HG03280 (cell line): Measurements from ENCODE around the gene FAF1.

Source experiments
- ATAC-seq: cut with Tn5 transposase; IDR thresholded peaks from one replicate; pipeline ENCODE4 v1.9.1; 2021; ENCODE audit warnings: mild to moderate bottlenecking, moderate library complexity; ENCODE audit not compliant: unreplicated experiment

The FAF1 gene

DNA sequence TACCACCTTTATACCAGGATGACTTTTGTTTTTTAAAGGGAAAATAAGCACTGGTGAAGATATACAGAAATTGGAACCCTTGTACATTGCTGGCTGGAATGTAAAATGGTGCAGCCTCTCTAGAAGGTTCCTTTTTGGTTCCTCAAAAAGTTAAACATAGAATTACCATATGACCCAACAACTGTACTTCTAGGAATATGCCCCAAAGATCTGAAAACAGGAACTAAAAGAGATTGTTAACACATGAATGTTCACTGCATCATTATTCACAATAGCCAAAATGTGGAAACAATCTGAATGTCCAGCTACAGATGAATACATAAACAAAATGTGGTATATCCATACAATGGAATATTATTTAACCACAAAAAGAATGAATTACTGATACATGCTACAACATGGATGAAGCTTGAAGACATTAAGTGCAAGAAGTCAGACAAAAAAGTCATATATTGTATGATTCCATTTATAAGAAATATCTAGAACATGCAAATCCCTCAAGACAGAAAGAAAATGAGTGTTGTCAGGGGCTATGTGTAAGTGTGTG, 452.0 kb downstream of the FAF1 start:
- ATAC-seq, result no peak

DNA sequence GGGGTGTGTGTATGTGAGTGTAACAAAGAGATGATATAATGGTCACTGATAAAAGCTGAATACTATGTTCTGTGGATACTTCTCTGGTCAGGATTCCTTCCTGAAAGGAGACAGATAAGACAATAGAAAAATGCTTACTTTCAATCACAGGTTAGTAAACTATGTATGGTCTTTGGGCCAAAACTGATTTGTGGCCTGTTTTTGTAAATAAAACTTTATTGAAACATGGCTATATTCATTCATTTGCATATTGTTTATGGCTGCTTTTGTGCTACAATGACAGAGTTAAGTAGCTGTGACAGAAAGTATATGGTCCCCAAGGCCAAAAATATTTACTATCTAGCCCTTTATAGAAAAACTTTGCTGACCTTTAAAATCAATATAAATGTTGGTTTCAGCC, 454.6 kb downstream of the FAF1 start:
- no peak for ATAC-seq

DNA sequence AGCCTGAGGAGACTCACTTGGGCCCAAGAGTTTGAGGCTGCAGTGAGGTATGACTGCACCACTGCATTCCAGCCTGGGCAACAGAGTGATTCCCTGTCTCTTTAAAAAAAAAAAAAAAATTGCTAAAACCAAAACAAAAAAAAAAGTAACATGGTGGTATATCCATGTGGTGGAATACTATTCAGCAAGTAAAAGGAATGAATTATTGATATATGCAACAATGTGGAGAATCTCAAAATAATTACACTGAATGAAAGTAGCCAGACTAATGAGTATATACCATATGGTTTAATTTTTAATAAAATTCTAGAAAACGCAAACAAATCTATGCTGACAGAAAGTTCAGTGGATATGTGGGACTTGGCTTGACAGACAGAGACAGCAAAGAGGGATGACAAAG, 456.6 kb downstream of the FAF1 start:
- ATAC-seq, result no peak

GRCh38 chr1:50502147-50502546, 457.9 kb downstream of the FAF1 start:
- ATAC-seq, result no peak

DNA sequence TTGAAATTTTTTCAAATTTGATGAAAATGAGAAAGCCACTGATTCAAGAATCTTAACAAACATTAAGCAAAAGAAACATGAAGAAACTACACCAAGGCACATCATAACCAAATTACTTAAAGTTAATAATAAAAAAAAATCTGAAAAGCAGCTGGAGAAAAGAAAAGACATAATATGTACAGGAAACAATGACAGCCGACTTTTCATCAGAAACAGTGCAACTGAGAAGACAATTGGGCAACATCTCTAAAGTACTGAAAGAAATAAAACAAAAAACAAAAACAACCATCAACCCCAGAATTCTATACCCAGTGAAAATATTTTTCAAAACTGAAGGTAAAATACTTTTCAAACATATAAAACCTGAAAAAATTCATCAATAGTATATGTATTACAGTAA, 463.1 kb downstream of the FAF1 start:
- ATAC-seq, result no peak

GRCh38 chr1:50493710-50494109, 466.4 kb downstream of the FAF1 start:
- ATAC-seq, result no peak

DNA sequence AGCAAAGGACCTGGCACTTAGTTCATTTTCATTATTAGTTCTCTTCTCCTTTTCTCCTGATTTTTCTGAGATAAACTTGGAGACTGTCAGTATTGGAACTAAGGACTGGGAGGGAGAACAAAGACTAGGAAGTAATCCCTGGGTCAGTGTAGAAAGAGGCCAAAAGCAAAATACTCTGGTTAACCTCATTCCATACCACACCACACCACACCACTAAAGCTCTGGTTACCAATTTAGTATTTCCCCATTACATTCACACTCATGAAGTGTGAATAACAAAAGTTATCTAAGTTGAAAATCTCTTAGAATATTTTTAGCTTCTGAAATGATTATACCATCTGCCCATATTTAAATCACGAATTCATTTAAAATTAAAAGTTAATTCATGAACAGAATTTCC, 467.9 kb downstream of the FAF1 start:
- no peak for ATAC-seq

DNA sequence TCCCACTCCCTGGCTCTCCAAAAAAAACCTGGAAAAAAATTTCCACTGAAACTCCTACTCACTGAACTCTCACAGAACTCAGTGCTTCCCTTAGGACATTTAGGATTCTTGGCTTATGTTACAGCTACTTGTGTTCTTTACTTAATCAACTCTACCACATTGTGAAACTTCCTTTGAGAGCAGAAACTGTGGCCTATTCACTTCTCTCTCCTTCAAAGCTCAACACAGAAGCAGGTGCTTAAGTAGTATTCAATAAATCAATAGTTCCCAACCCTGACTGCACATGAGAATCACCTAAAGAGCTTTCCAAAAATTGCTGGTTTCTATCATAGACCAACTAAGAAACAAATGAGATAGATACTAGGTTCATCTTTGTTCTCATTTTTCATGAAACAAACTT, 468.9 kb downstream of the FAF1 start:
- no peak for ATAC-seq

GRCh38 chr1:50490640-50491039, 469.4 kb downstream of the FAF1 start:
- no peak for ATAC-seq

DNA sequence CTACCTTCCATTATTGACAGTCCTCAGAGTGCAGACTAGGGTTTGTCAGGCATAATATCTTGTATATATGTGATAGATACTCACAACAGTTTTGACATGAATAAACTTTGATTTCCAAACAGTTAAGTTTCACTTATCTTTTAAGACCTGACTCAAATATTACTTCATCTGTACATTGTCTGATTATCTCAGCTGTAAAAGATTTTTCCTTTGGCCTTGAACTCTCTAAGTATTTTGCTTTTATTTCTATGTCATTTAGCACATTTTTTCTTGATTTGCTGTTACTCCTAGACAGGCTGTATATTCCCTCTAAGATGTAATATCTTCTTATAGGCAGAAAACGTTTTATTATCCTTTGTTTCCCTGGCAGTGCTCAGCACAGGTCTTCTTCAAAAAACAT, 471.2 kb downstream of the FAF1 start:
- no peak for ATAC-seq

GRCh38 chr1:50488356-50488755, 471.7 kb downstream of the FAF1 start:
- ATAC-seq, result no peak

- ATAC-seq, result no peak
Observed at GRCh38 chr1:50487725-50488124, 472.3 kb downstream of the FAF1 start.

DNA sequence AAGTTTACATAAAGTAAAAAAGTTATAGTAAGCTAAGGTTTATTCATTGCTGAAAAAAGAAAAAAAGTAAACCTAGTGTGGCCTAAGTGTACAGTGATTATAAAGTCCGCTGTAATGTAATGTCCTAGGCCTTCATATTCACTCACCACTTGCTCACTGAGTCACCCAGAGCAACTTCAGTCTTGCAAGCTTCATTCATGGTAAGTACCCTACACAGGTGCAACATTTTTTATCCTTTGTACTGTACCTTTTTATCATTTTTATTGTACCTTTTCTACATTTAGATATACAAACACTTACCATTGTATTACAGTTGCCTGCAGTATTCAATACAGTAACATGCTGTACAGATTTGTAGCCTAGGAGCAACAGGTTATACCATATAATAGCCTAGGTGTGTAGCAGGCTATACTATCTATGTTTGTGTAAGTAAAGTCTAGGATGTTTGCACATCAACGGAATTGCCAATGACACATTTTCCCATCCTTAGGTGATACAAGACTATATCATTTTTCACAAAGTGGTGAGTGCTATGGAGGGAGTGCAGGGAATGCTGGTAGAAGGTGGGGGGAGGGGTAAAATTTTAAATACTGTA, 478.8 kb downstream of the FAF1 start:
- no peak for ATAC-seq

GRCh38 chr1:50476800-50477199, 483.3 kb downstream of the FAF1 start:
- ATAC-seq, result peak; percentile 60

DNA sequence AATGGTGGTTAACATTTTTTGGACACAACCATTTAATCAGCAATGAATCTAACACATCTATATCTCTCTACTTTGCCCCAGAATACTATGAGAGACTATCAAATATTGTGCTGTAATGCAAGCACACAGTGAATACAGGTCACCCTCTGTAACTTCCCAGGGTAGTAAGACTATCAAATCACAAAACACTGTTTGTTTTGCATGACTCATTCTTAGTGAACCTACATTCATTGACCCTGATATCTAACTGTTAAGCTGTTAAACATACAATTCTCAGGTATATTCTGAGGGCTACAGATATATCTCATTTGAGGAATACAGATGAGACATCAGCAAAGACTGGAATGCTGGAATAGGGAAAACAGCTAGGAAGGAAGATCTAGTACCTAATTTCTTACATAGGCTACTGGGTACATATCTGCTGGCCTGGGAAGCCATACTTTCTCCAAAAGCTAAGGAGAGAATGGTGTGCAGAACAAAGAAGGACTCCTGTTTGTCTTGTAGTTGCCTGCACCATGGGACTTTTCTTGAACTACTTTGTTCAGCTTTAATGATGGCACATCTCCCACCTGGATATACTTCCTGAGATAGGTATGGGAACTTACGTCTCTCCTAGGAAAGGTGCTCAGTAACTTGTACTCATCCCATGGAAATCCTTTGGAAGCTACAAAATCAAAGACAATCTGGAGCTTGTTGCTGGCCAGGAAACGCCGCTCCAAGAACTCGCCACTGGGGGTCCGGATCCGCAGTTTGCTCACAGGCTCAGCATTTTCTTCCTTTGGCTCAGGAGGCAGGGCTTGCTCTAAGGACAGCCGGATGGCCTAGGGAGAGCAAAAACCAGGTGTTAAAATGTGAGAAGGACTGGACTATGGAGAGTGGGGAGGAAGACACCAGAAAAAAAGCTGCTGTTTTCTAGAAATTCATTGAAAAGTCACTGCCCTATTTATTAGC, 484.9 kb downstream of the FAF1 start:
- ATAC-seq, result no peak

DNA sequence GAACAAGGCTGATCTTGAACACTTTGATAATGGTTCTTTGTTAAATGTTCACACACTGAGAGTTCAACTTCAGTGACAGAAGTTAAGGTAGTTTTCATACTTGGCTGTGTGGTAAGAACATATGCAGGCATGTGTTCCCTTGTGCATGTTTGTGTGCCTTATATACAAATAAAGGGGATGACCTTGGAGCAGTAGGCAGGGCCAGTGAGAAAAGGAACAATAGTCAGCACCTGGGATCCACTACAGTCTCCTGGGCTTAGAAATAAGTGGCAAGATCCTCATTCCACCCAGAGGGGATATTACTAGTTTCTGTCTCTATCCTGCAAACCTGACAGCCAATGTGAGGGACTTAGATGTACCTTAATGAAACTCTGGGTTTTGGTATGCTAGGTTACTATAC, 486.6 kb downstream of the FAF1 start:
- no peak for ATAC-seq

DNA sequence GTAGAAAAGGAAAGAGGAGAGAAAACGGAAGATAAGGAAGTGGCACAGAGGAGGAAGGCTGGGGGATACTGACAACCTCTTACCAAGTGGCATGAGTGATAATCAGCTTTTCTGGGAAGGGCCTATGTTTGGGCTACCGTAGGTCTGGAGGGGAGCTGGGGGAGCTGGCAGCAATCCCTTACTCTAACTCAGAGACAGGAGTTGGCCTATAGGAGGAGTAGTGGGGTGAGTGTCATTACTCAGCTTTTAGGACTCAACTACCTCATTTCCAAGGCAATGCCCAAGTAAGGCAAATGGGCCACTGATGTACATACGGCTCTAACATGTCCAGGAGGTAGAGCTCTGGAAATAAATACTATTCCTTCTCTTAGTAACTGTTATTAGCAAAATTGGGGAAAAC, 488.1 kb downstream of the FAF1 start:
- ATAC-seq, result no peak

- ATAC-seq, result no peak
Observed at GRCh38 chr1:50462964-50463363, 497.1 kb downstream of the FAF1 start.

GRCh38 chr1:50458507-50458906, 501.6 kb downstream of the FAF1 start:
- ATAC-seq, result no peak

DNA sequence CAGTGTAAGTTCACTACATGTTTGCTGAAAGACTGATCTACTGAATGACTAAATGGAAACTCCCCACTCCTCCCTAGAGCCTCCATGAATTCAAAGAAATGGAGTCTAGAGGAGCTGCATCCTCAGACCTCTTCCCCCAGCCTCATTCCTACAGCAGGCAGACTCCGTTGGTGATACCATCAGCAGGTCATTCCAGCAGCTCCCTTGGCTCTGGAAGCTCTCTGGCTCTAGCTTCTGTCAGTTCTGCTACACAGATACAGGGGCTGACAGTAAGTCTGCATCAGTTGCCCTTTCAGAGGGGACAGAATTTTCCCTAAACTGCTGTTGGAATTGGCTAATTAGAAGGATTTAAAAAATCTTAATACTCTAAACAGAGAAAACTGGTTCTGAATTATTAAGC, 505.2 kb downstream of the FAF1 start:
- ATAC-seq, result no peak

DNA sequence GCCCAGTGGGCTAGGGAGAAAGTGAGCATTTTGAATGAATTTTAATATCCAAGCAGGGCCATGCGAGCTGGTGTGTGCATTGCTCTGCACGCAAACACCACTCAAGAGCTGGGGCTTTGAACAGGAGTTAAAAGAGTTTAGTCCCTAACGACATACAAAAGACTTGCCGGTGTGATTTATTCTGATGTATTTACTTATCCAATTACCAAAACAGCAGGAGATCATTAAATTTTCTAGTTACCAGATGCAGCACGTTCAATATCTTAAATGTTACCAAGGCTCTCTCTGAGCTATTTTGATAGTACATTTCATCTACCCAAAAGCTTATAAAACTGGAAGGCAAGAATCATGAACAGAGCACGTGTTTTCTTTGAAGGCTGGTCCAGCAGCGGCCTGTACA, 506.8 kb downstream of the FAF1 start:
- ATAC-seq, result no peak

- no peak for ATAC-seq
Observed at GRCh38 chr1:50452700-50453099, 507.4 kb downstream of the FAF1 start.
